ENCODE results near the gene NET1. TPM values are rescaled to one million over a fixed set of nuclear protein-coding genes. Genes with fewer than 3 reads are reported as not detected.

The NET1 gene
- total RNA-seq, 2 experiments from 2014 or later: 39.1 to 47.7 TPM

DNA sequence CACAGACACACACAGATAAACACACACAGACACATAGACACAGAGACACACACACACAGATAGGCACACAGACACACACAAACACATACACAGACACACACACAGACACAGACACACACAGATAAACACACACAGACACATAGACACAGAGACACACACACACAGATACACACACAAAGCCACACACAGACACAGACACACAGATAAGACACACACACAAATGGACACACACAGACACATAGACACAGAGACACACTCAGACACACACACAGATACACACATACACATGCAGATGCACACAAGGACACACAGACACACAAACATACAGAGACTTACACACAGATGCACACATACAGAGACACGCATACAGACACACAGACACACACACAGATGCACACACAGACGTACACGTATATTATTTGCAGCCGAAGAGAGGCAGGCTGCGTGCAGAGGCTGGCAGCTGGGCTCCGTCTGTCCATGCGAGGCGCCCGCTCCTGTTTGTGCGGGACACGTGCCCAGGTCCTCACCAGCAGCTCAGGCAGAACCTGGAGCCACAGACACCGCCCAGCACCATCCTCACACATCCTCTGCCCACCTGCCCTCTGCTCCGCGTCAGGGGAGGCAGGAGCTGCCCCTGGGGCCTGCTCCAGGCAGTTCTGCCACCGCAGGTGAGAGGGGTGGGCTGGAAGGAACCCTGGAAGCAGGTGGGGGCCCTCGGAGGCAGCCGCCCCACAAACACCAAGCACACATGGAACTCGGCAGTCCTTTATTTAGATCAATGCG, 85.8 kb downstream of the NET1 start:
- POLR2A ChIA-PET: no interaction called here
- CTCF ChIA-PET: no interaction called here

GRCh38 chr10:5498791-5499492, 86.6 kb downstream of the NET1 start:
- H3K4me3 Mint-ChIP-seq: no peak overlapping the region
- POLR2A ChIA-PET: no interaction called here
- no peak for DNase-seq
- no peak overlapping the region for H3K27ac Mint-ChIP-seq
- CTCF ChIA-PET: interaction anchor here (2.1 kb wide), 1 partner anchor 8 kb away, joined by 6 read pairs; no protein-coding TSS in a partner anchor
- no peaks in the 10 kb centered on the region for H3K36me3 Mint-ChIP-seq (ENCODE audit: low read depth)
- no peaks in the 10 kb centered on the region for H3K4me1 Mint-ChIP-seq
- H3K9me3 Mint-ChIP-seq: no peaks in the 10 kb centered on the region
- H3K27me3 Mint-ChIP-seq: peaks cover 9% of the 10 kb centered on the region

More for the DNA sequence above, 85.8 kb downstream of the NET1 start:
- no peak for DNase-seq
- peaks cover 9% of the 10 kb centered on the region for H3K27me3 Mint-ChIP-seq
- no peaks in the 10 kb centered on the region for H3K4me1 Mint-ChIP-seq
- no peaks in the 10 kb centered on the region for H3K36me3 Mint-ChIP-seq (ENCODE audit: low read depth)
- no peak overlapping the region for H3K27ac Mint-ChIP-seq
- no peaks in the 10 kb centered on the region for H3K9me3 Mint-ChIP-seq
- H3K4me3 Mint-ChIP-seq: no peak overlapping the region

GRCh38 chr10:5499493-5500140, 87.3 kb downstream of the NET1 start, which contains the start of gene CALML5:
Gene CALML5, minus strand, starts transcription at chr10:5499570. Its CDS starts 132 bp downstream, at chr10:5499438.
- ChIA-PET POLR2A (no interaction called here), CTCF (interaction anchor here (2.1 kb wide), 1 partner anchor 9 kb away, joined by 6 read pairs; no protein-coding TSS in a partner anchor)
- no peak for DNase-seq
- H3K9me3 Mint-ChIP-seq: no peaks in the 10 kb centered on the region
- H3K4me3 Mint-ChIP-seq: no peak within 1 kb of the TSS
- no peak within 1 kb of the TSS for H3K27ac Mint-ChIP-seq
- no peaks in the 10 kb centered on the region for H3K36me3 Mint-ChIP-seq (ENCODE audit: low read depth)
- no peaks in the 10 kb centered on the region for H3K4me1 Mint-ChIP-seq
- H3K27me3 Mint-ChIP-seq: peaks cover 9% of the 10 kb centered on the region

DNA sequence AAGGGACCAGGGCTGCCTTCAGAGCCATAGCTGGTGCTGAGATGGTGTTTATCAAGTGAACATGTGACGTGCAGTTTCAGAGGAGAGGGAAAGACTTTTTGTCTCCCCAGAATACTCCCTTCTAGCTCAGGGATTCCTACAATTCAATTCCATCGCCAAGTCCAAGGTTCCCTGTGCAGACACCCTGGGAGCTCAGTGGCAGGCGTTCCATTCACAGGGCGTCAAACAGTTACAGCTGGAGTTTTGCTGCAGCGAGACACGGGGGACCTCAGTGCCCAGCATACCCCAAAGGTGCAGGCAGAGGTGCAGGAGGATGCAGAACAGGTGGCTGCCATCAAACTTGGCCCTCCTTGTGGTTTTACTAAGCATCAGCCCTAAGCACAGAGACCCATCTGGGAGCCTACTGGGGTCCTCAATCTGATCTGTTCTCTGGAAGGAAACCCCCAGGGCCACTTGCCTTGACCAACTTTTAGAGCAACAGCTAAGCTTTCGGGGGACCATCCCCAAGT, 87.9 kb downstream of the NET1 start:
- ChIA-PET CTCF (interaction anchor here (2.1 kb wide), 1 partner anchor 9 kb away, joined by 6 read pairs; no protein-coding TSS in a partner anchor), POLR2A (no interaction called here)
- DNase-seq: no peak
- no peak overlapping the region for H3K4me3 Mint-ChIP-seq
- no peaks in the 10 kb centered on the region for H3K36me3 Mint-ChIP-seq (ENCODE audit: low read depth)
- peaks cover 9% of the 10 kb centered on the region for H3K27me3 Mint-ChIP-seq
- H3K9me3 Mint-ChIP-seq: no peaks in the 10 kb centered on the region
- no peak overlapping the region for H3K27ac Mint-ChIP-seq
- H3K4me1 Mint-ChIP-seq: no peaks in the 10 kb centered on the region

GRCh38 chr10:5500910-5501309, 88.6 kb downstream of the NET1 start:
- CTCF ChIA-PET: interaction anchor here (0.8 to 2.1 kb wide), 2 partner anchors 10 kb away, joined by 3 to 6 read pairs; no protein-coding TSS in a partner anchor
- Mint-ChIP-seq H3K4me1 (no peaks in the 10 kb centered on the region), H3K4me3 (no peak overlapping the region), H3K27me3 (peaks cover 9% of the 10 kb centered on the region), H3K9me3 (no peaks in the 10 kb centered on the region), H3K27ac (no peak overlapping the region), H3K36me3 (ENCODE audit: low read depth) (no peaks in the 10 kb centered on the region)
- POLR2A ChIA-PET: no interaction called here
- no peak for DNase-seq

GRCh38 chr10:5502061-5502521, 89.7 kb downstream of the NET1 start:
- no peaks in the 10 kb centered on the region for H3K4me1 Mint-ChIP-seq
- POLR2A ChIA-PET: no interaction called here
- DNase-seq: no peak

DNA sequence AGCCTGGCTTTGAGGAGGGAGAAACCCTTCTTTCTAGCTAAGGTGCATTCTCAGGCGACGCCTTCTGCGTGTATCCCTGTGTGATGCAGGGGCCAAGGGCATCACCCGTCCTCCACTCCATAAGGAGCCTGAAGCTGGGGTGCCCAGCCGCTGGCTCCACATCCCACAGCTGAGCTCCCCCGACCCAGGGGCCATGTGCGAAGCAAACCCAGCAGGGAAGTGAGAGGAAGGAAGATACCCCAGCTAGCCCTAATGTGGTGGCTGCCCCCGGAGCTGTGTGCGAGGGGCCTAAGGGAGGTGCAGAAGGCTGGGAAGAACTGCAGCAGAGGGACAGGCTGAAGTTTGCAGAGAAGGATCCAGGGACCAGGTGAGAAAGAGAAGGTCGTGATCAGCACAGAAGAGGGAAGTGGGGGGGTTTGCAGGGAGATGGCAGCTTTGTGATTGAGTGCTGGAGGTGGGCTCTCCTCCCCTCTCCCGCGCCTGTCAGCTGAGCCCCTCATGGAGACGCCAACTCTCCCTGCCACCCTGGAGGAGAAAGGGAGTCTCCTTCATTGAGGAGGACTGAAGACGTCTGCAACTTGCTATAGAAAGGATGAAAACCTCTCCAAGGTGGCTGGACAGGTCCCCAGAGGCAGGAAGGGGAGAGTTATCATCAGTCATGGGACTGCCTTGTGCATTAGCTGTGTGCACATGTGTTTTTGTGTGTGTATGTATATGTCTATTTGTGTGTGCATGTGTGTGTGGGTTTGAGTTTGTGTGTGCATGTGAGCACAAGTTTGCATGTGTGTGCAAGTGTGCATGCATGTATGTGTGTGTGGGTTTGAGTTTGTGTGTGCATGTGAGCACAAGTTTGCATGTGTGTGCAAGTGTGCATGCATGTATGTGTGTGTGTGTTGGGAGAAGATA, 90.5 kb downstream of the NET1 start:
- Mint-ChIP-seq H3K4me1 (no peaks in the 10 kb centered on the region), H3K27me3 (peaks cover 9% of the 10 kb centered on the region), H3K4me3 (no peak overlapping the region), H3K36me3 (ENCODE audit: low read depth) (no peaks in the 10 kb centered on the region), H3K27ac (no peak overlapping the region), H3K9me3 (no peaks in the 10 kb centered on the region)
- POLR2A ChIA-PET: no interaction called here
- CTCF ChIA-PET: interaction anchor here (0.9 kb wide), 1 partner anchor 688 kb away, joined by 3 read pairs; no protein-coding TSS in a partner anchor
- no peak for DNase-seq

More at GRCh38 chr10:5502061-5502521, 89.7 kb downstream of the NET1 start:
- Mint-ChIP-seq H3K27me3 (peaks cover 9% of the 10 kb centered on the region), H3K27ac (no peak overlapping the region), H3K4me3 (no peak overlapping the region), H3K36me3 (ENCODE audit: low read depth) (no peaks in the 10 kb centered on the region), H3K9me3 (no peaks in the 10 kb centered on the region)
- CTCF ChIA-PET: no interaction called here

- H3K36me3 Mint-ChIP-seq (ENCODE audit: low read depth): no peaks in the 10 kb centered on the region
- no peak overlapping the region for H3K4me3 Mint-ChIP-seq
- no peak overlapping the region for H3K27ac Mint-ChIP-seq
- ChIA-PET POLR2A (no interaction called here), CTCF (interaction anchor here (0.9 kb wide), 1 partner anchor 688 kb away, joined by 3 read pairs; no protein-coding TSS in a partner anchor)
- H3K27me3 Mint-ChIP-seq: peaks cover 9% of the 10 kb centered on the region
- no peaks in the 10 kb centered on the region for H3K9me3 Mint-ChIP-seq
- DNase-seq: no peak
- no peaks in the 10 kb centered on the region for H3K4me1 Mint-ChIP-seq
Observed at GRCh38 chr10:5503477-5503835, 91.1 kb downstream of the NET1 start.

DNA sequence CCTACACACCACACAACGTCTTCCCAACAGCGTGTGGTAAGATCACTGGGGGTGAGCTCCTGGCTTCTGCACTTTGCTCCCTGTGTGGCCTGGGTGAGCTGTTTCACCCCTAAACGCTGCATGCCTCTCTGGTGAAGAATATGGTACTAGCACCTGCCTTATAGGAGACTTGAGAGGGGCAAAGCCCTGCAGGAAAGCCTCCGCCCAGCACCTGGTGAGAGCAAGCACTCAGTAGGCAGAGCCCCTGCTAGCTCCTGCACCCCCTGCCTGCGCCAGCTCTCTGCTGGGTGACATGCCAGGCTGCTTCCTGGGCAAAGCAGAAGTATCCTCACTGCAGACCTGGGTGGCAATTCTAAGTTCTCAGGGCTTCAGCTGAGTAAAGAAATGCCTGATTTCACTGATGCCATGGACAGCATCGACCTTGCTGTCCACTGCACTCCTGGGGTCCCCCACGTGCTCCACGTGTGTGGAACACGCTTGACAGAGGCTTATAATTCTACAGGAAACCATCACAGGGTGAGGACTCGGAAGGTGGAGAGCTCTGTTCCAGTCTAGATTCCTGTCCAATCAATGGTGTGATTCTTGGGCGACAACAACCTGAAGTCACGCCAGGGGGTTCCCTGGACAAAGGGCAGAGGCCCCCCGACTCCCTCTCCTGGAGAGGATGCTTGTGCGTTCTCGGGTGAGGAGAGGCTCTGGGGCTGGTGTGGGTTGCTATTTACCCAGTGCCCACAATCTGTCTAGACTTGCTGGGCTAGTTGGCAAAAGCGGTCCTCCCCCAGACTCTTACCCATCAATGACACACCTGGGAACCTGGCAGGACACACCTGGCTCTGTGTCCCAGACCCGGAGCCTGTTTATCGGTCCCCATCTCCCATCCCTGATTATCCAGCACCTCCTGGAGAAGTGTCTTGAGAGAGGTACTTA, 92.1 kb downstream of the NET1 start:
- no peak overlapping the region for H3K27ac Mint-ChIP-seq
- H3K27me3 Mint-ChIP-seq: peaks cover 9% of the 10 kb centered on the region
- no peaks in the 10 kb centered on the region for H3K9me3 Mint-ChIP-seq
- no peak overlapping the region for H3K4me3 Mint-ChIP-seq
- no peaks in the 10 kb centered on the region for H3K36me3 Mint-ChIP-seq (ENCODE audit: low read depth)
- no peak for DNase-seq
- POLR2A ChIA-PET: no interaction called here
- CTCF ChIA-PET: interaction anchor here (0.6 kb wide), 1 partner anchor 134 kb away, joined by 3 read pairs; no protein-coding TSS in a partner anchor
- H3K4me1 Mint-ChIP-seq: no peaks in the 10 kb centered on the region

GRCh38 chr10:5506246-5506645, 93.9 kb downstream of the NET1 start:
- H3K4me3 Mint-ChIP-seq: no peak overlapping the region
- CTCF ChIA-PET: no interaction called here
- H3K9me3 Mint-ChIP-seq: no peaks in the 10 kb centered on the region
- H3K4me1 Mint-ChIP-seq: no peaks in the 10 kb centered on the region
- no peak for DNase-seq
- H3K27me3 Mint-ChIP-seq: peaks cover 2% of the 10 kb centered on the region
- POLR2A ChIA-PET: no interaction called here
- no peaks in the 10 kb centered on the region for H3K36me3 Mint-ChIP-seq (ENCODE audit: low read depth)
- H3K27ac Mint-ChIP-seq: no peak overlapping the region

Data from activated CD4-positive, alpha-beta T cell treated with anti-CD3 and anti-CD28 coated beads, Interleukin-2, amount 10 ng/mL, durations not matched to agents 7 days and 5 days (primary cell).